Measurements from ENCODE around the gene KRT7.

- TF ChIP-seq EZH2 (IDR thresholded peaks at IDR 0.05), result no peak
- TF ChIP-seq POLR2AphosphoS5 (IDR thresholded peaks at IDR 0.05; ENCODE audit: borderline replicate concordance, low read depth, low read length), result no peak
These were observed 34.4 kb upstream of the KRT7 start for GRCh38 chr12:52198454-52199215.
